Epithelial cell of esophagus (primary cell): ENCODE measurements around the gene DGKZ.

ENCODE experiments used
- DNase-seq: peaks from one replicate; pipeline ENCODE4 v3.0.0; 2010; ENCODE audit warnings: low read depth
- H3K4me3 ChIP-seq: 2 replicates; pipeline ENCODE4 v1.5.1; 2011; ENCODE audit warnings: mild to moderate bottlenecking, low read length, control low read depth
- TF ChIP-seq, protein P1 (sequence below): IDR thresholded peaks from 2 replicates; pipeline ENCODE4 v1.5.1; 2011; ENCODE audit warnings: low read depth, mild to moderate bottlenecking, low read length, control low read depth, inconsistent platforms; ENCODE audit not compliant: insufficient read depth; ENCODE audit errors: missing control alignments

Gene DGKZ

DNA sequence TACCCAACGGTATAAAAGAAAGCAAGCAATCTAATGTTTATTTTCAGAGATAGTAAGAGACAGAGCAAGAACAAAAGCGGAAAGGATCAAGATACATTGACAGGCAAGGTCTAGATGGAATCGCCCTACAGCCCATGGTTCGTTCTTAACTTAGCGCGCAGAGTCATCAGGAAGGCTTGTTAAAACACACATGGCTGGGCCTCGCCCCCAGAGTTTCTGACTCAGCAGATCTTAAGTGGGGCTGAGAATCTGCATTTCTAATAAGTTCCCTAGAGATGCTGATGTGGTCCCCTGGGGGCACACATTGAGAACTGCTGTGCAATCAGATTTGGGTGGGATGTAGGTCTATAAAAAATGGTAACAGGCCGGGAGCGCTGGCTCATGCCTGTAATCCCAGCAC, 80.1 kb downstream of the DGKZ start:
- H3K4me3 ChIP-seq: no peak overlapping the region
- TF ChIP-seq, protein P1, sequence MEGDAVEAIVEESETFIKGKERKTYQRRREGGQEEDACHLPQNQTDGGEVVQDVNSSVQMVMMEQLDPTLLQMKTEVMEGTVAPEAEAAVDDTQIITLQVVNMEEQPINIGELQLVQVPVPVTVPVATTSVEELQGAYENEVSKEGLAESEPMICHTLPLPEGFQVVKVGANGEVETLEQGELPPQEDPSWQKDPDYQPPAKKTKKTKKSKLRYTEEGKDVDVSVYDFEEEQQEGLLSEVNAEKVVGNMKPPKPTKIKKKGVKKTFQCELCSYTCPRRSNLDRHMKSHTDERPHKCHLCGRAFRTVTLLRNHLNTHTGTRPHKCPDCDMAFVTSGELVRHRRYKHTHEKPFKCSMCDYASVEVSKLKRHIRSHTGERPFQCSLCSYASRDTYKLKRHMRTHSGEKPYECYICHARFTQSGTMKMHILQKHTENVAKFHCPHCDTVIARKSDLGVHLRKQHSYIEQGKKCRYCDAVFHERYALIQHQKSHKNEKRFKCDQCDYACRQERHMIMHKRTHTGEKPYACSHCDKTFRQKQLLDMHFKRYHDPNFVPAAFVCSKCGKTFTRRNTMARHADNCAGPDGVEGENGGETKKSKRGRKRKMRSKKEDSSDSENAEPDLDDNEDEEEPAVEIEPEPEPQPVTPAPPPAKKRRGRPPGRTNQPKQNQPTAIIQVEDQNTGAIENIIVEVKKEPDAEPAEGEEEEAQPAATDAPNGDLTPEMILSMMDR: no peak
- DNase-seq: peak; percentile 28

DNA sequence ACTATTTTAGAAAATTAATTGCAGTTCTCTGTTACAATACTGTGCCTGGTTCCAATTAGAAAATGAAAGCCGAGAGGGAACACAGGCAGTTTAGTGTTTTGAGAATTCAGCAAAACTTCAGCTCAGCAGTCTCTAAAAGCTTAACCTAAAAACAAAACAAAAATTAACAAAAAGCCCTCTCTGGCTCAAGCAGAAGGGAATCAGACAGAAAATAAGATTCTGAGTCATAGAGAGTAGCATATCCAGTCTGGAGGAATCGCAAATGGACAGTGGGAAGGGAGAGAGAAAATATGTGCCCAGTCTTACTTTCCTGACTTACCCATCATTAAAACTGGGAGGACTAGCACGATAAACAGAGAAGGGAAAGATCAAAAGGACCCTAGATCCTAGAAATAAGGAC, 82.5 kb downstream of the DGKZ start:
- TF ChIP-seq, protein P1: no peak
- H3K4me3 ChIP-seq: no peak overlapping the region
- DNase-seq: no peak
